Stimulated activated CD4-positive, alpha-beta T cell treated with anti-CD3 and anti-CD28 coated beads, Interleukin-15, amount 100 ng/mL, for 1 hour (primary cell): ENCODE measurements around the gene MAP1LC3A.

ENCODE experiments used
- DNase-seq, 2 donors: peaks; one replicate each; pipeline ENCODE4 v3.0.0-alpha.2; 2020; ENCODE audit warnings: low read depth in 1 of 2, low spot score in 1 of 2

The MAP1LC3A gene

GRCh38 chr20:34574861-34575260 lies 16.3 kb downstream of the MAP1LC3A start:
- DNase-seq, result no peak

GRCh38 chr20:34575271-34575670 lies 16.8 kb downstream of the MAP1LC3A start:
- DNase-seq, result no peak

GRCh38 chr20:34575756-34576155 lies 17.2 kb downstream of the MAP1LC3A start:
- no peak for DNase-seq

- no peak for DNase-seq
These were observed 18.5 kb downstream of the MAP1LC3A start for GRCh38 chr20:34577061-34577460.

- DNase-seq, result no peak
These were observed 19.5 kb downstream of the MAP1LC3A start for GRCh38 chr20:34578025-34578424.

- DNase-seq, result no peak
These were observed 20.0 kb downstream of the MAP1LC3A start for GRCh38 chr20:34578521-34578920.

- no peak for DNase-seq
These were observed 20.9 kb downstream of the MAP1LC3A start for GRCh38 chr20:34579191-34579978.

GRCh38 chr20:34579979-34580940 lies 21.7 kb downstream of the MAP1LC3A start:
- no peak for DNase-seq

- no peak for DNase-seq
These were observed 23.0 kb downstream of the MAP1LC3A start for GRCh38 chr20:34581341-34582184.

GRCh38 chr20:34582221-34582620 lies 23.7 kb downstream of the MAP1LC3A start:
- DNase-seq, result no peak

- no peak for DNase-seq
These were observed 24.4 kb downstream of the MAP1LC3A start for GRCh38 chr20:34582911-34583310.

- DNase-seq, result no peak
These were observed 25.0 kb downstream of the MAP1LC3A start for GRCh38 chr20:34583544-34583943.

- no peak for DNase-seq
These were observed 26.5 kb downstream of the MAP1LC3A start for GRCh38 chr20:34585019-34585418.

GRCh38 chr20:34586488-34587163 lies 28.1 kb downstream of the MAP1LC3A start:
- no peak for DNase-seq

GRCh38 chr20:34595377-34596184 lies 37.1 kb downstream of the MAP1LC3A start:
- no peak for DNase-seq

GRCh38 chr20:34600892-34601653 lies 42.6 kb downstream of the MAP1LC3A start:
- no peak for DNase-seq

GRCh38 chr20:34604980-34605788 lies 46.7 kb downstream of the MAP1LC3A start:
- DNase-seq, result no peak

- no peak for DNase-seq
These were observed 48.5 kb downstream of the MAP1LC3A start for GRCh38 chr20:34607066-34607465.
